HCT116 (cell line): ENCODE results near the gene NFAT5.
"Not testable (repeated sequence)": the region's sequence is repeated elsewhere in the genome, so short reads cannot be mapped to it uniquely, and the experiment has no call there.

Experiments used
- ATF3 ChIP-seq: IDR thresholded peaks from 2 replicates; pipeline ENCODE4 v1.6.1; 2012
- CEBPB ChIP-seq: IDR thresholded peaks from 2 replicates; pipeline ENCODE4 v1.6.1; 2012; ENCODE audit warnings: low read depth
- CTCF ChIP-seq, 3 experiments: fragments of 200-600 bp in 1 of 3; sonication (generic) in 1 of 3; IDR thresholded peaks in 2 of 3; conservative IDR thresholded peaks in 1 of 3; 2 replicates each; pipeline ENCODE4 v1.5.1; 2012 to 2017; ENCODE audit warnings: low read depth in 2 of 3, low read length in 2 of 3, antibody characterized with exemption in 1 of 3, borderline replicate concordance in 1 of 3, control low read depth in 1 of 3, mild to moderate bottlenecking in 1 of 3, mixed read lengths in 1 of 3, mixed run types in 1 of 3, moderate library complexity in 1 of 3; ENCODE audit not compliant: insufficient read depth in 1 of 3
- EZH2 ChIP-seq: fragments of 200-600 bp; sonication (generic); IDR thresholded peaks from 2 replicates; pipeline ENCODE4 v1.6.1; 2017; ENCODE audit warnings: antibody characterized with exemption, mixed run types
- EZH2phosphoT487 ChIP-seq: fragments of 200-600 bp; IDR thresholded peaks from 2 replicates; pipeline ENCODE4 v1.6.1; 2018; ENCODE audit warnings: antibody characterized with exemption, borderline replicate concordance
- JUND ChIP-seq: IDR thresholded peaks from 2 replicates; pipeline ENCODE4 v1.6.1; 2012
- POLR2A ChIP-seq: IDR thresholded peaks from 2 replicates; pipeline ENCODE4 v1.7.0; 2011; ENCODE audit warnings: borderline replicate concordance; ENCODE audit not compliant: insufficient read depth, insufficient read length; ENCODE audit errors: extremely low read depth
- POLR2AphosphoS5 ChIP-seq: IDR thresholded peaks from 2 replicates; pipeline ENCODE4 v1.6.1; 2011; ENCODE audit warnings: mild to moderate bottlenecking, low read depth, low read length, moderate library complexity
- REST ChIP-seq: IDR thresholded peaks from 2 replicates; pipeline ENCODE4 v1.6.1; 2012; ENCODE audit warnings: low read depth
- SIN3A ChIP-seq: IDR thresholded peaks from 2 replicates; pipeline ENCODE4 v1.6.1; 2012; ENCODE audit warnings: low read depth
- ZBTB33 ChIP-seq: IDR thresholded peaks from 2 replicates; pipeline ENCODE4 v1.6.1; 2011; ENCODE audit warnings: mild to moderate bottlenecking, low read length, moderate library complexity; ENCODE audit not compliant: insufficient replicate concordance; ENCODE audit errors: extremely low read depth
- ZNF274 ChIP-seq: fragments of 200-500 bp; sonication (Bioruptor generic); IDR thresholded peaks from 2 replicates; pipeline ENCODE4 v1.6.1; 2014; ENCODE audit warnings: mild to moderate bottlenecking, low read depth, low read length, inconsistent platforms

GRCh38 chr16:69636563-69637146 is 70.9 kb downstream of the NFAT5 start:
- TF ChIP-seq REST; ZBTB33; EZH2; CTCF (IDR thresholded peaks at IDR 0.05 in 2 of 3, conservative IDR thresholded peaks at IDR 0.05 in 1 of 3; ENCODE audit: borderline replicate concordance in 1 of 3, insufficient read depth in 1 of 3, low read depth in 2 of 3, low read length in 2 of 3); POLR2A; EZH2phosphoT487; CEBPB; POLR2AphosphoS5; JUND; ATF3; SIN3A; ZNF274: not testable (repeated sequence)
